ENCODE measurements around the gene ARID2.

DNA sequence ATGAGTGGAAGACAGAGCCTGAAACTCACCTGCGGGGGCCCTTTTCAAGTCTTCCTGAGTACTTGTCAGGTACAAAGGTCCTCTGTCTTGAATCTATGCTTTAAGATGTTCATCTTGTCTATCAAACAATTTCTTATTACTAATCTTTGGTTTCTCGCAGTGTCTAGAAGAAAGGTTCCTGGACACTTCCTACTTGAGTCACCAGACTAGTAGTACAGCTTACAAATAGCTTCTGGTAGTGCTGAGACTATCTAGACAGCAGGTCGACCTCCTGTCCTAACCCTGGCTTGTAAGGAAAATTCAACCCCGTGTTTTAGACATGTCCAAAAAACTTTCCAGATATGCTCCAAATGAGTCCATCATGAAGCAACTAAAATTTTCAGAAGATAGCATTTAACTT, 11.2 kb upstream of the ARID2 start:
- no peak for TF ChIP-seq ZNF768 (tag by site-specific recombination; IDR thresholded peaks at IDR 0.05)
- TF ChIP-seq, protein P1, sequence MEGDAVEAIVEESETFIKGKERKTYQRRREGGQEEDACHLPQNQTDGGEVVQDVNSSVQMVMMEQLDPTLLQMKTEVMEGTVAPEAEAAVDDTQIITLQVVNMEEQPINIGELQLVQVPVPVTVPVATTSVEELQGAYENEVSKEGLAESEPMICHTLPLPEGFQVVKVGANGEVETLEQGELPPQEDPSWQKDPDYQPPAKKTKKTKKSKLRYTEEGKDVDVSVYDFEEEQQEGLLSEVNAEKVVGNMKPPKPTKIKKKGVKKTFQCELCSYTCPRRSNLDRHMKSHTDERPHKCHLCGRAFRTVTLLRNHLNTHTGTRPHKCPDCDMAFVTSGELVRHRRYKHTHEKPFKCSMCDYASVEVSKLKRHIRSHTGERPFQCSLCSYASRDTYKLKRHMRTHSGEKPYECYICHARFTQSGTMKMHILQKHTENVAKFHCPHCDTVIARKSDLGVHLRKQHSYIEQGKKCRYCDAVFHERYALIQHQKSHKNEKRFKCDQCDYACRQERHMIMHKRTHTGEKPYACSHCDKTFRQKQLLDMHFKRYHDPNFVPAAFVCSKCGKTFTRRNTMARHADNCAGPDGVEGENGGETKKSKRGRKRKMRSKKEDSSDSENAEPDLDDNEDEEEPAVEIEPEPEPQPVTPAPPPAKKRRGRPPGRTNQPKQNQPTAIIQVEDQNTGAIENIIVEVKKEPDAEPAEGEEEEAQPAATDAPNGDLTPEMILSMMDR (tag by site-specific recombination; IDR thresholded peaks at IDR 0.05) = no peak

Measured in HEK293 (cell line).